CD1c-positive myeloid dendritic cell (primary cell): ENCODE measurements around the gene ABI3.

Experiments
- DNase-seq: peaks from one replicate; pipeline ENCODE4 v3.0.0-alpha.2; 2016; ENCODE audit errors: extremely low spot score

ABI3 gene

GRCh38 chr17:49197346-49197998, 13.0 kb upstream of the ABI3 start:
- no peak for DNase-seq

GRCh38 chr17:49198211-49198610, 12.3 kb upstream of the ABI3 start:
- no peak for DNase-seq

- no peak for DNase-seq
These were observed 10.0 kb upstream of the ABI3 start for GRCh38 chr17:49200423-49201083.

- no peak for DNase-seq
These were observed 9.0 kb upstream of the ABI3 start for GRCh38 chr17:49201481-49201927.

- DNase-seq: no peak
These were observed 6.7 kb upstream of the ABI3 start for GRCh38 chr17:49203796-49204195.

- no peak for DNase-seq
These were observed 6.0 kb upstream of the ABI3 start for GRCh38 chr17:49204516-49204915.

- no peak for DNase-seq
These were observed 1.4 kb upstream of the ABI3 start for GRCh38 chr17:49209061-49209571.

- DNase-seq: no peak
These were observed 2.9 kb downstream of the ABI3 start for GRCh38 chr17:49213399-49213798.

GRCh38 chr17:49213847-49214246, 3.3 kb downstream of the ABI3 start:
- DNase-seq: no peak

GRCh38 chr17:49214676-49215360, 4.3 kb downstream of the ABI3 start:
- DNase-seq: no peak

GRCh38 chr17:49216482-49216881, 6.0 kb downstream of the ABI3 start:
- DNase-seq: no peak

- peak; percentile 70 for DNase-seq
These were observed 6.6 kb downstream of the ABI3 start for GRCh38 chr17:49216953-49217650.

- DNase-seq: peak; percentile 90
These were observed 7.3 kb downstream of the ABI3 start for GRCh38 chr17:49217651-49218413.

GRCh38 chr17:49218941-49219913, 8.7 kb downstream of the ABI3 start:
- DNase-seq: peak; percentile 83

- DNase-seq: no peak
These were observed 9.5 kb downstream of the ABI3 start for GRCh38 chr17:49219987-49220386.

GRCh38 chr17:49223168-49223516, 12.6 kb downstream of the ABI3 start:
- DNase-seq: no peak

GRCh38 chr17:49223517-49224197, 13.2 kb downstream of the ABI3 start:
- DNase-seq: peak; percentile 65

- no peak for DNase-seq
These were observed 13.9 kb downstream of the ABI3 start for GRCh38 chr17:49224198-49224996.

GRCh38 chr17:49224997-49225337, 14.5 kb downstream of the ABI3 start:
- DNase-seq: no peak
